ENCODE results near the gene PRKCB.

Gene PRKCB

GRCh38 chr16:23867566-23867965 is 31.8 kb downstream of the PRKCB start:
- DNase-seq, result no peak

- DNase-seq, result no peak
Measured at GRCh38 chr16:23868136-23868535, 32.4 kb downstream of the PRKCB start.

GRCh38 chr16:23869052-23869451 is 33.3 kb downstream of the PRKCB start:
- no peak for DNase-seq

GRCh38 chr16:23871924-23872323 is 36.1 kb downstream of the PRKCB start:
- DNase-seq, result no peak

GRCh38 chr16:23874613-23875294 is 39.0 kb downstream of the PRKCB start:
- no peak for DNase-seq

- DNase-seq, result no peak
Measured at GRCh38 chr16:23876256-23876896, 40.6 kb downstream of the PRKCB start.

- DNase-seq, result no peak
Measured at GRCh38 chr16:23877107-23878070, 41.6 kb downstream of the PRKCB start.

- DNase-seq, result no peak
Measured at GRCh38 chr16:23879735-23880373, 44.1 kb downstream of the PRKCB start.

GRCh38 chr16:23889189-23889588 is 53.4 kb downstream of the PRKCB start:
- no peak for DNase-seq

GRCh38 chr16:23893986-23894385 is 58.2 kb downstream of the PRKCB start:
- no peak for DNase-seq

- no peak for DNase-seq
Measured at GRCh38 chr16:23895052-23895451, 59.3 kb downstream of the PRKCB start.

- no peak for DNase-seq
Measured at GRCh38 chr16:23896832-23897821, 61.3 kb downstream of the PRKCB start.

- DNase-seq, result no peak
Measured at GRCh38 chr16:23898682-23899430, 63.1 kb downstream of the PRKCB start.

GRCh38 chr16:23899869-23900268 is 64.1 kb downstream of the PRKCB start:
- no peak for DNase-seq

GRCh38 chr16:23900480-23901177 is 64.8 kb downstream of the PRKCB start:
- no peak for DNase-seq

GRCh38 chr16:23901178-23902033 is 65.6 kb downstream of the PRKCB start:
- no peak for DNase-seq

- no peak for DNase-seq
Measured at GRCh38 chr16:23902034-23902747, 66.4 kb downstream of the PRKCB start.

GRCh38 chr16:23902748-23903414 is 67.1 kb downstream of the PRKCB start:
- DNase-seq, result no peak

All from activated CD4-positive, CD25-positive, alpha-beta regulatory T cell treated with anti-CD3 and anti-CD28 coated beads, Interleukin-2, amount 50 U/mL, for 72 hours (primary cell).